GM12873 (cell line): ENCODE data around the gene SIAH3.

Source experiments
- TF ChIP-seq, protein P1 (sequence below): IDR thresholded peaks from 2 replicates; pipeline ENCODE4 v1.5.1; 2012; ENCODE audit warnings: low read depth, mild to moderate bottlenecking, moderate library complexity, low read length, control low read depth; ENCODE audit not compliant: insufficient read depth; ENCODE audit errors: missing control alignments

The SIAH3 gene

DNA sequence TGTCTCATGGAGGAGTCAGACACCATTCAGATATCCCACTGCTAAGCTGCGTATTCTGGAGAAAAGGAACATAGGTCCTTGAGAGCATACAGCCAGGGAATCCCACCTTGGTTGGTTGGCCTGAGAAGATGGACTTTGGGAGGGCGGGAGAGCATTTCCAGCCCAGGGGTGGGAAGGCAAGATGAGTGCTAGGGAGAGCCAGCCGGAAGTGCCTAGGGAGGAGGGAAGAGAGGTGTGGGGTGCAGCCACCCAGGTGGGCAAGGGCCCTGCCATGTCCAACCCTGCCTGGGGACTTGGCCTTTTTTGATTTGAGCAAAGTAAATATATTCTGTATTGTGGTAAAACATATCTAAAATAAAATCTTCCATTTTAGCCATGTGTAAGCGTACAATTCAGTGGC lies 19.7 kb downstream of the SIAH3 start:
- TF ChIP-seq, protein P1, sequence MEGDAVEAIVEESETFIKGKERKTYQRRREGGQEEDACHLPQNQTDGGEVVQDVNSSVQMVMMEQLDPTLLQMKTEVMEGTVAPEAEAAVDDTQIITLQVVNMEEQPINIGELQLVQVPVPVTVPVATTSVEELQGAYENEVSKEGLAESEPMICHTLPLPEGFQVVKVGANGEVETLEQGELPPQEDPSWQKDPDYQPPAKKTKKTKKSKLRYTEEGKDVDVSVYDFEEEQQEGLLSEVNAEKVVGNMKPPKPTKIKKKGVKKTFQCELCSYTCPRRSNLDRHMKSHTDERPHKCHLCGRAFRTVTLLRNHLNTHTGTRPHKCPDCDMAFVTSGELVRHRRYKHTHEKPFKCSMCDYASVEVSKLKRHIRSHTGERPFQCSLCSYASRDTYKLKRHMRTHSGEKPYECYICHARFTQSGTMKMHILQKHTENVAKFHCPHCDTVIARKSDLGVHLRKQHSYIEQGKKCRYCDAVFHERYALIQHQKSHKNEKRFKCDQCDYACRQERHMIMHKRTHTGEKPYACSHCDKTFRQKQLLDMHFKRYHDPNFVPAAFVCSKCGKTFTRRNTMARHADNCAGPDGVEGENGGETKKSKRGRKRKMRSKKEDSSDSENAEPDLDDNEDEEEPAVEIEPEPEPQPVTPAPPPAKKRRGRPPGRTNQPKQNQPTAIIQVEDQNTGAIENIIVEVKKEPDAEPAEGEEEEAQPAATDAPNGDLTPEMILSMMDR = no peak

DNA sequence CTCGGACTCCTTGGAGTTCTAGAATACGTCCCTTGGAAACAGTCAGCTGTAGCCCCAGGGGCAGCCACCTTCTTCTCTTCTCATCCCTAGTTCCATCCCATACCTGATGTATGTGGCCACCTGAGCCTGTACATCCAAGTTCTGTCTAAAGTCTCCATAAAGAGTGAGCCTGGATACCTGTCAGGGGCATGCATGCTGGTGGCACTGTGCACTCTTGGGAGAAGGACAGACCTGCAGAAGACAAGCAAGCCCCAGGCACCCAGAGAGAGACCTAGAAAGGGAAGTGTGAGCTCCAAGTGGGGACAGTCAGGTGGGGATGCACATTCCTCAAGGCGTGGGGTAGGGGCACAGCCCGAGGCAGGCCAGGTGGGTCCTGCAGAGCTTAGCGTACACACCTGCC lies 21.4 kb downstream of the SIAH3 start:
- TF ChIP-seq, protein P1 = no peak

DNA sequence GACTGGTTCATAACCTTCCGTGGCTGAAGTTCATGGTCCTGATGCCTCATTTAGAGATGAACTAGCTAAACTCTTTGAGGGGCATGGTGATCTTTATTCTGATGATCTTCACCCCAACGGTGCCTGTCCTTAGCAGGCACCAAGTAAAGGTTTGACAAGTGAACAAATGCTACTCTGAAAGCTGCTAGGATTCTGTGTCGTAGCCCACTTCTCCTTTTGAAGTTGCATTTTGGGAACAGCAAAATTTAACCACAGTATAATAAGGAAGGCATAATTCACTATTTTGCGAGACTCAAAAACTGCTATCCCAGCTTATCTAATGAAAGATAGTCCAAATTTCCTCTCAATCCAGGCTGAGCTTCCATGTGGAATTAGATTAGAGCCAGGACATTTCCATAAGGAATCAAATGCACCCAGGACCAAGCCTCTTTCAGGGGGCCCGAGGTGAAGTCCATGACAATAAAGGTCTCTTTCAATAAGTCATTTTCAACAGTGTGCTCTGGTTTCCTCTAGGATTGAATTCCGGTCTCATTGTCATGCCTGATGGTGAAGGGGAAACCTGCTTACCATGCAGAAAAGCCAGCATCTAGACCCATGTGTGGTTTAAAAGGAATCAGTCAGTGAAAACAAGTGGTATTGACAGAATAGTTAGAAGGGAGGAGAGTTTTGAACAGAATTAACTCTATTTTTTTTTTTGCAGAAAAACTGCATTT lies 23.1 kb downstream of the SIAH3 start:
- TF ChIP-seq, protein P1 = no peak

- TF ChIP-seq, protein P1 = no peak
Measured at GRCh38 chr13:45827318-45827717, 24.2 kb downstream of the SIAH3 start.

DNA sequence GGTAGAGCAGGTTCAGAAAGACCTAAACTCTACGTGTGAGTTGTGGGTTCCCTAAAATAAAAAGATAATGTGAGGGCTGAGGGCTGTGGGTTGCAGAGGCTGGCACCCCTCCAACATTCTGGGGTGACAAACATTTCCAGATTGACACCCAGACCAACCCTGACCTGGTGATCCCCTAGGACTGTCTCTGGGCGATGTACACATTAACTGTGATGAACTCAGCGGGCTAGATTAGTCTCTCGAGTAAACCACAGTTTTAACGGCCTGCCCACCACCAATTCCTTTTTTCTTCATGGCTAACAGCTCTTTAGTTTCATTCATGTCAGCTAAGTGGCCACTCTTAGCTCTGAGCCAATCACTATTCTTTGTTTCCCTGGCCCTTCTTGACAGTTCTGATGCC lies 24.8 kb downstream of the SIAH3 start:
- TF ChIP-seq, protein P1 = no peak

- TF ChIP-seq, protein P1 = no peak
Measured at GRCh38 chr13:45825387-45825650, 26.2 kb downstream of the SIAH3 start.

- TF ChIP-seq, protein P1 = no peak
Measured at GRCh38 chr13:45823583-45823982, 28.0 kb downstream of the SIAH3 start.
